A172 (cell line): ENCODE results near the gene SUFU. TPM values are rescaled to one million over a fixed set of nuclear protein-coding genes. Genes with fewer than 3 reads are reported as not detected.
"Not testable (repeated sequence)": the region's sequence is repeated elsewhere in the genome, so short reads cannot be mapped to it uniquely, and the experiment has no call there.

Source experiments
- DNase-seq: peaks from one replicate; pipeline ENCODE4 v3.0.0-alpha.2; 2015; ENCODE audit warnings: low spot score
- total RNA-seq: library from RNA; depleted of rRNA; stranded (reverse); fragments of >200 nt; shearing (Covaris generic); gene quantifications from 2 replicates; pipeline ENCODE4 v1.2.3, GENCODE V29; 2014

SUFU gene
- total RNA-seq, 1 experiment from 2014 or later: 3.7 TPM

DNA sequence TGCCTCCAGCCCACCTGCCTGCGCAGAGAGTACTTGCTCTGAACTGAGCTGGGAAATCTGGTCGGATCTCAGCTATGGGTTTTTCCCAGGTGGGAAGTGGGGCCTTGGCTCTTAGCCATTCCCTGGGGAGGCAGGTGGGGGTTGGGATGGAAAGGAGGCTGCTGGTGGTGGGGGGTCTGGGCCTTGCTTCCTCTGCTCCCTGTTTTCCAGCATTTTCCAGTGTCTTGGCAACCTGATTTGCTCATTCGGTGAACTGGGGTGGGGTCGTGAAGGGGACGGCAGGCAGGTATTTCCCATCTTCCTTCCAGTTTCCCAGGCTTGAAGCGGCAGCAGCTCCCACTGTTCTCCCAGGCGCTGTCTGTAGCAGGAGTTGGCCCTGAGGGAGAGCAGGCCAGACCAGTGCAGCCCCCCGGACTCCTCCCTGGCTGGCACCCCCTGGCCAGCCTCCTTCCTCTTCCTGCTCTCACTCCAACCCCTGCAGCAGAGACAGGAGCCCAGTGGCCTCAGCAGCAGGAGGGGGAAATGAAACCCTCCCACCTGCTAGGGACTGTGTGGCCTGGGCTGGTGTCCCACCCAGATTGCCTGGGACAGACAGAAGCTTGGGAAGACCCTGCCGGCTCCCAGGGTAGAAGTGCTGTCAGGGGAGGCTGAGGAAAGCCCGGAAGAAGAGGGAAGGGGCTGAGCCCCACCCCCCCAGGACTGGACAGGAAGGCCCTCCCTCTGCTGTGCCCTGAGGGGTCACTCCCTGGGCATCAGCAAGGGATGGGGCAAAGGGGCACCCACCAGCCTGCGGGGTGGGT, 147.1 kb downstream of the SUFU start:
- DNase-seq: no peak

DNA sequence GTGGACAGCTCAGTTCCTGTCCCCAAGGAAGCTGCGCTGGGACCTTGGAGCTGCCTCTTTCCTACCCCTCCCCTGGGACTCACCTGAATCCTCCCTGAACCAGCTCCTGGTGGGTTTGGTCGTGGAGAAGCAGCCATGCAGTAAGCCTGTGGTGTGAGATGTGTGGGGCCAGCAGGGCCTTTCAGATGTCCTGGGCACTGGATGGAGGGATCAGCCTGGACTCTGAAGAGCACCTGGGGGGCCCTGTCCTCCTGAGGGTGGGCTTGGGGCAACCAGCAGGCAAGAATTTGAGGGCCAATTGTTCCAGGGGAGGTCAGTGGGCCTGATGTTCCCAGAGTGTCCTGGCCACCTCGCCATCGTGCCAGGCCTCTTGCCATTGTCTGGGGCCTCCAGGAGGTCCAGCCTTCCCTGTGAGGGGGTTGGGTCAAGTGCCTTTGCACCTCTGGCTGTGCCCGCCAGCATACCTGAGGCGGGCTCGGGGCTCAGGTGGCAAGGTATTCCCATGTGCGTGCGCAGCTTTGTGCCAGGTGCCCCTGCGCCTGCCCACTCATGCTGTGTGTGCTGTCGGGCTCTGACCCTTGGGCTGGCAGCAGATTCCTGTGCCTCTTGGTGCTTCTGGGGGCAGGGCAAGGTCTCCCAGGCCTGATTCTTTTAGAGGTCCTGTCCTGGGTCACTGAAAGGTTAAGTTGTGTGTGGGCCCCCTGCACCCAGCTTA, 147.8 kb downstream of the SUFU start:
- DNase-seq: no peak

DNA sequence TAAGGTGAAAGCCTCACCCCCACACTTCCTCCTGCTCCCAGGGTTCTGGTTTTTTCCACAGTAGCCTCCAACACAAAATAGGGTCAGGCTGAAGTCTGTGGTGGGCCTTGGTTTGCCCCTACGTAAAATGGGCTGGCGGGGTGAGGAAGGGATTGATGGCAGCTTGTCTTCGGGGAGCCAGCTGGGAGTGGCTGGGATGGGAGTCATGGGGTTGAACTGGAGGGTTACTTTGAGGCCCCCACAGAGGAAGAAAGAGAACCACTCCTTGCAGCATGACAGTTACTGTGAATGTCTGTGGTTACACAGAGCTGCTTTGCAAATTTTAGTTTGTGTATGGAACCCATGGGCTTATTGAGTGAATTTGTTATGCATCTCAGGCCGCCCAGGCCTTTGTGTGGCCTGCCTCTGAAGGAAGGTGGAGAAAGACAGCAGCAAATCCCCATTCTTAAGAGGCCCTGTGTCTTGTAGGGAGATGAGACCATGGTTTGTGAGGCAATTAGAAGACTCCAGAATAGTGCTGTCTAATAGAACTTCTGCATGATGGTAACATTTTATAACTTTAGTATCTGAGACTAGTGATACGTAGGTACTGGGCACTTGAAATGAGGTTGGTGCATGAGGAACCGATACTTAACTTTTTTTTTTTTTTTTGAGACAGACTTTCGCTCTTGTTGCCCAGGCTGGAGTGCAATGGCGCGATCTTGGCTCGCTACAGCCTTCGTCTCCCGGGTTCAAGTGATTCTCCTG, 148.6 kb downstream of the SUFU start:
- DNase-seq: no peak

GRCh38 chr10:102653060-102653459, 149.3 kb downstream of the SUFU start:
- no peak for DNase-seq

- DNase-seq: no peak
Measured at GRCh38 chr10:102654566-102654965, 150.8 kb downstream of the SUFU start.

GRCh38 chr10:102654969-102655368, 151.2 kb downstream of the SUFU start:
- no peak for DNase-seq

DNA sequence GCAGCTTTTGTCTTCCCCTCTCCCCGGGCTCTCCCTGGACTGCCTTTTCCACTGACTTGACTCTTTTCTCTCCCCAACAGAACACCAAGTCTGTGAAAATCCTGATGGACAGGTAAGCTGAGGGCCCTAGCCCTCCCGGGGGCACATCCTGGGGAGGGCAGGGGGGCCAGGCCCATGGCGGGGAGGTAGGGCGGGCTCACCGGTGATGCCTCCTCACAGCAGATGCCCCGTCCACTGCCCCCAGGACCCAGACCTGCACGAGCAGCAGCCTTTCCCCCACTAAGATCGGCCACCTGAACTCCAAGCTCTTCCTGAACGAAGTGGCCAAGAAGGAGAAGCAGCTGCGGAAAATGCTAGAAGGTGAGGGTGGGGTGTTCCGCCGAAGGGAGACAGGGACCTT, 152.3 kb downstream of the SUFU start:
- no peak for DNase-seq

DNA sequence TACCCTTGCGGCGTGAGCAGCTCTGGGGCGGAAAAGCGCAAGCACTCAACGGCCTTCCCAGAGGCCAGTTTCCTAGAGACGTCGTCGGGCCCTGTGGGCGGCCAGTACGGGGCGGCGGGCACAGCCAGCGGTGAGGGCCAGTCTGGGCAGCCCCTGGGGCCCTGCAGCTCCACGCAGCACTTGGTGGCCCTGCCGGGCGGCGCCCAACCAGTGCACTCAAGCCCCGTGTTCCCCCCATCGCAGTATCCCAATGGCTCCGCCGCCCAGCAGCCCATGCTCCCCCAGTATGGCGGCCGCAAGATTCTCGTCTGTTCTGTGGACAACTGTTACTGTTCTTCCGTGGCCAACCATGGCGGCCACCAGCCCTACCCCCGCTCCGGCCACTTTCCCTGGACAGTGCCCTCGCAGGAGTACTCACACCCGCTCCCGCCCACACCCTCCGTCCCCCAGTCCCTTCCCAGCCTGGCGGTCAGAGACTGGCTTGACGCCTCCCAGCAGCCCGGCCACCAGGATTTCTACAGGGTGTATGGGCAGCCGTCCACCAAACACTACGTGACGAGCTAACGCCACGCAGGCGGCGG, 153.1 kb downstream of the SUFU start:
- no peak for DNase-seq

- no peak for DNase-seq
Measured at GRCh38 chr10:102657451-102657850, 153.7 kb downstream of the SUFU start.

GRCh38 chr10:102657984-102658724, 154.4 kb downstream of the SUFU start:
- DNase-seq: no peak

DNA sequence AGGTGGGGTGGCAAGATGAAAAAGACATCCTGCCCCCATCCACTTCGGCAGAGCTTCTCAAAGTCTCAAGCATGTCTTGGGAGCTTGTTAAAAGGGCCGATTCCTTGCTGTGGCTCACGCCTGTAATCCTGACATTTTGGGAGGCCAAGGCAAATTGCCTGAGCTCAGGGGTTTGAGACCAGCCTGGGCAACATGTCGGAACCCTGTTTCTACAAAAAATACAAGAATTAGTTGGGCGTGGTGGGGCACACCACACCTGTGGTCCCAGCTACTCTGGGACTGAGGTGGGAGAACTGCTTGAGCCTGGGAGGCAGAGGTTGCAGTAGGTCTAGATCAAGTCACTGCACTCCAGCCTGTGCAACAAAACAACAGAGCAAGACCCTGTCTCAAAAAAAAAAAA, 155.0 kb downstream of the SUFU start:
- DNase-seq: no peak

GRCh38 chr10:102660888-102661657, 157.3 kb downstream of the SUFU start:
- no peak for DNase-seq

DNA sequence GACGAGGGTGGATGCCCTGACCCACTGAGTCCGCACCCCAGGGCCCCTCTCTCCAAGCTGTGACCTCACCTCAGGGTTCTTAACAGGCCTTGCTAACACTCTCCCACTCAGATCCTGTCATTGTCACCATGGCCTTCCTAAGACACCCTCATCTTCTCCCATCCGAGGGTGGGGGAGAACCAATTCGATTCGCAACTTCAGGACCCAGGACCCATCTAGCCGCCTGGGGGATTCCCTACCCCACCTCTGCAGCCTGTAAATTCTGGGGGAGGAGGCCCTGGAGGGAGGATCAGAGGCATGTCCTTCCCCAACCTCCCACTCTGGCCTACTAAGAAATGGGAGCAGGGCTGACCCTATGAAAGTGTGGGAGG, 157.9 kb downstream of the SUFU start:
- no peak for DNase-seq

- no peak for DNase-seq
Measured at GRCh38 chr10:102665904-102666509, 162.2 kb downstream of the SUFU start.

DNA sequence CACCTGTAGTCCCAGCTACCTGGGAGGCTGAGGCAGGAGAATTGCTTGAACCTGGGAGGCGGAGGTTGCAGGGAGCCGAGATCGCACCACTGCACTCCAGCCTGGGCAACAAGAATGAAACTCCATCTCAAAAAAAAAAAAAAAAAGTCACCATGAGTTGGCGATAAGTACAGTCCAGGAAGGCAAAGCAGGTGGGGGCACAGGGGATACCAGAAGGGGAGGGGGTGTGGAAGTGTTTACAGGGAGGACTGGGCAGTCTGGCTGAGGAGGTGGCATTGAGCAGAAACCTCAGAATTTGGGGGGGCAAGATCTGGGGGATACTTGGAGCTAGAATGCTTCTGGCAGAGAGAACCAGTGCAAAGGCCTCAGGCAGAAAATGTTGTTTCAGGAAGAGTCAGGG, 163.6 kb downstream of the SUFU start:
- DNase-seq: not testable (repeated sequence)

DNA sequence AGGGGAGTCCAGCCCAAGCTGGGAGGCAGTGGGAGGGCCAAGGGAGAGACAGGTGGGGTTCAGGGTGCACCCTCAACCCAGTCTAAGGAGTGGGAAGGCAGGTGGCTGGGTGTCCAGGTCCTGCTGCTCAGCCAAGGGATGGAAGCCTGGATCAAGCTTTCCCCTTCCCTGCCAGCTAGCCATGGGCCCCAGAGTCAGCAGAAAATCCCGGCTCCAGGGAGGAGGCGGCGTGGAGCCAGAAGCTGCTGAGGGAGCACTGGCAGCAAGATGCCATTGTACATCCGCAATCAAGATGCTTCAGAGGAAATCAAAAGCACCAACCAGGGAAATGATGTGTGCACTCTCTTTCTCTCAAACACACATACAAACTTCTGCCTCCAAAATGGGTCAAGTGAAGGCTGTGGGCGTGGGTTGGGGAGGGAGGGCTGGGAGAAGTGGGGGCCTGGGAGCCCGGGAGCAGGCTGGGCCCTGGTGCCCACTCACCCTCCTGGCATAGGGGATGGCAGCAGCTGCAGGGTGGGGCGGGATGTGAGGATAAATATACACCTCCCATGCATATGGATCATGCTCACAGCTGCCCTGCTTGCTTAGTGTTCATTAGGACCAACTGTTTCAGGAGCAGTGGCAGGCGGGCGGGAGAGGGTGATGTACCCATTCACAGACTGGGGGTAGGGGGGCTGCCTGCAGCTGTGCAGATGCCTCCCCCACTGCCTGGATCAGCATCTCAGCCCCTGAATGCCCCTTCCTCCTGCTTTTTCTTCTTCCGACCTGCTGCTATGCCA, 164.7 kb downstream of the SUFU start:
- DNase-seq: no peak

DNA sequence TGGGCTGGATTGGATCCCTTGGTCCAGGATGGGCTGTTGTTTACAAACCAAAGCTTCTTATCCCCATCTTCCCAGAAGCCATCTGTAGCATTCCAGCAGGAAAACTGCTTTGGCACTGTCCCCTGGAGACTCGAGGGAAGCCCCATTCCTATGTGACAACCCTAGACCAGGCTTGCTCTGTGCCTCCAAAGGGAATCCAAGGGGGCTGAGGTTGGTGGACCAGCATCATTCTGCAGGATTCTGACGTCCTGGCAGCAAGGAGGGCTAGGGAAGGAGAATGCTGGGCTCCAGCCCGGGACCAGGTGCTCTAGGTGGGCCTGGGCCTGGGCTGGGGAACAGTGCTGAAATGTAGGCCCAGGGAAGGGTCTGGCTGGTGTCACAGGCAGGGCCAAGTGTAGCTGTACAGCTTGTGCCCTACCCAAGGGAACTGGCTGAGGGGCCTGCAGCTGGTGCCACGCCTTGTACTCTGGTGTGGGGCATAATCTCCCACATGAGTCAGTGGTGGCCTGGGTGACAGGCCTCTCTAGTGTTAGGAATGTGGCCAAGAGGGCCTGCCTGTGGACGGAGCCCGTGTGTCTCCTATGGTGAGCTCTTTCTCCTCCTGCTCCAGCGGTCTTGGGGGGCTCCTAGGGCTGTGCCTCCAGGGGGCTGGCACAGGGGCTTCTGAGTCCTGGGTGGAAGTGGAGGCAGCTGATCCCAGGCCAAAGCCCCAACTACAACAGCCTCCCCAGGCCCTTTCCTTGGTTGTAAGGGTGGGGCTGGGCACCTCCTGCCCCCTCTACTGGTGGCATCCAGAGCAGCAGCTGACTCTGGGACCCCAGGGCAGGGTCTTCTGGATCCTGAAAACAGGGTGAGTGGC, 165.7 kb downstream of the SUFU start:
- DNase-seq: peak; percentile 72

- no peak for DNase-seq
Measured at GRCh38 chr10:102670065-102670670, 166.4 kb downstream of the SUFU start.
